Measurements from ENCODE around the gene PIK3C3. TPM values are rescaled to one million over a fixed set of nuclear protein-coding genes. Genes with fewer than 3 reads are reported as not detected.

The PIK3C3 gene
- total and polyA plus RNA-seq, 8 donors: 19.7 to 99.5 (median 36.3) TPM

GRCh38 chr18:42080340-42080739 lies 125.3 kb downstream of the PIK3C3 start:
- 56 to 65% (median 64%) methylated on average over 3 of the region's 3 CpGs for WGBS, 5 donors
- Histone ChIP-seq H3K4me3 (no peak overlapping the region), H3K27me3 (no peaks in the 10 kb centered on the region), H3K36me3 (peaks cover 7 to 76% (median 66%) of the 10 kb centered on the region in 4 donors), H3K4me1 (no peaks in the 10 kb centered on the region), H3K27ac (no peak overlapping the region), H3K9me3 (no peaks in the 10 kb centered on the region)
- intact Hi-C loops (cut with DNase I; ENCODE audit: low total_unique reads): no loop called here
- TF ChIP-seq CTCF (IDR thresholded peaks at IDR 0.05) (no peak), EP300 (IDR thresholded peaks at IDR 0.05) (no peak), POLR2A (IDR thresholded peaks at IDR 0.05) (no peak), POLR2AphosphoS5 (IDR thresholded peaks at IDR 0.05) (no peak)
- DNase-seq: no peak

GRCh38 chr18:42082415-42083234 lies 127.6 kb downstream of the PIK3C3 start:
- intact Hi-C loops (cut with DNase I; ENCODE audit: low total_unique reads): no loop called here
- no peak for DNase-seq
- no peak overlapping the region for H3K27ac ChIP-seq
- peaks cover 7 to 62% (median 53%) of the 10 kb centered on the region in 4 donors for H3K36me3 ChIP-seq
- TF ChIP-seq POLR2A (IDR thresholded peaks at IDR 0.05): no peak
- no peak for TF ChIP-seq CTCF (IDR thresholded peaks at IDR 0.05)
- TF ChIP-seq POLR2AphosphoS5 (IDR thresholded peaks at IDR 0.05): no peak
- no peak for TF ChIP-seq EP300 (IDR thresholded peaks at IDR 0.05)
- H3K9me3 ChIP-seq: no peaks in the 10 kb centered on the region
- H3K27me3 ChIP-seq: no peaks in the 10 kb centered on the region
- no peaks in the 10 kb centered on the region for H3K4me1 ChIP-seq
- WGBS, 5 donors: 84 to 89% (median 86%) methylated on average over 4 of the region's 4 CpGs
- no peak overlapping the region for H3K4me3 ChIP-seq

- no peak overlapping the region for H3K4me3 ChIP-seq
- H3K27ac ChIP-seq: no peak overlapping the region
- 75 to 84% (median 78%) methylated on average over 4 of the region's 4 CpGs for WGBS, 5 donors
- H3K4me1 ChIP-seq: no peaks in the 10 kb centered on the region
- intact Hi-C loops (cut with DNase I; ENCODE audit: low total_unique reads): no loop called here
- H3K9me3 ChIP-seq: no peaks in the 10 kb centered on the region
- no peaks in the 10 kb centered on the region for H3K27me3 ChIP-seq
- TF ChIP-seq EP300 (IDR thresholded peaks at IDR 0.05) (no peak), POLR2AphosphoS5 (IDR thresholded peaks at IDR 0.05) (no peak), CTCF (IDR thresholded peaks at IDR 0.05) (no peak), POLR2A (IDR thresholded peaks at IDR 0.05) (no peak)
- peaks cover 5 to 30% (median 25%) of the 10 kb centered on the region in 4 donors for H3K36me3 ChIP-seq
- no peak for DNase-seq
Observed at GRCh38 chr18:42086288-42086687, 131.3 kb downstream of the PIK3C3 start.

GRCh38 chr18:42087235-42087634 lies 132.2 kb downstream of the PIK3C3 start:
- intact Hi-C loops (cut with DNase I; ENCODE audit: low total_unique reads): no loop called here
- no peak for DNase-seq
- no peaks in the 10 kb centered on the region for H3K9me3 ChIP-seq
- H3K36me3 ChIP-seq: peaks cover 5 to 24% (median 17%) of the 10 kb centered on the region in 4 donors
- no peak overlapping the region for H3K4me3 ChIP-seq
- TF ChIP-seq POLR2AphosphoS5 (IDR thresholded peaks at IDR 0.05) (no peak), POLR2A (IDR thresholded peaks at IDR 0.05) (no peak), EP300 (IDR thresholded peaks at IDR 0.05) (no peak), CTCF (IDR thresholded peaks at IDR 0.05) (no peak)
- no peaks in the 10 kb centered on the region for H3K4me1 ChIP-seq
- no peaks in the 10 kb centered on the region for H3K27me3 ChIP-seq
- 86 to 92% (median 91%) methylated on average over 7 of the region's 7 CpGs for WGBS, 5 donors
- H3K27ac ChIP-seq: no peak overlapping the region
